Right kidney (tissue), 1 donor: ENCODE measurements around the gene ABHD15.
A peak's percentile ranks its signal among the peaks of the same experiment; 100 is the strongest.
"Not testable (repeated sequence)": the region's sequence is repeated elsewhere in the genome, so short reads cannot be mapped to it uniquely, and the experiment has no call there.

ENCODE experiments used
- DNase-seq: peaks from one replicate; pipeline ENCODE4 v3.0.0-alpha.2; 2016

ABHD15 gene

GRCh38 chr17:29571486-29571882, 4.6 kb upstream of the ABHD15 start:
- DNase-seq = no peak

GRCh38 chr17:29570521-29570920, 3.7 kb upstream of the ABHD15 start:
- no peak for DNase-seq

- DNase-seq = no peak
Measured at GRCh38 chr17:29569245-29569950, 2.6 kb upstream of the ABHD15 start.

GRCh38 chr17:29568331-29569244, 1.8 kb upstream of the ABHD15 start, which contains the start of gene TP53I13:
TP53I13 (plus strand) TSS chr17:29568701; CDS start chr17:29568759, 58 bp downstream.
- DNase-seq = peak; percentile 94

- DNase-seq = peak; percentile 91
Measured at GRCh38 chr17:29567554-29568330, 905 bp upstream of the ABHD15 start.

GRCh38 chr17:29567304-29567553, 392 bp upstream of the ABHD15 start:
- peak; percentile 70 for DNase-seq

- no peak for DNase-seq
Measured at GRCh38 chr17:29565643-29566472, 979 bp downstream of the ABHD15 start.

GRCh38 chr17:29563816-29564215, 3.0 kb downstream of the ABHD15 start:
- DNase-seq = no peak

- no peak for DNase-seq
Measured at GRCh38 chr17:29562615-29563014, 4.2 kb downstream of the ABHD15 start.

GRCh38 chr17:29561554-29562517, 5.0 kb downstream of the ABHD15 start:
- DNase-seq = no peak

GRCh38 chr17:29560316-29560715, 6.5 kb downstream of the ABHD15 start:
- no peak for DNase-seq

- DNase-seq = no peak
Measured at GRCh38 chr17:29559640-29560039, 7.2 kb downstream of the ABHD15 start.

GRCh38 chr17:29558139-29558538, 8.7 kb downstream of the ABHD15 start:
- DNase-seq = not testable (repeated sequence)

- no peak for DNase-seq
Measured at GRCh38 chr17:29557739-29558116, 9.1 kb downstream of the ABHD15 start.

- DNase-seq = no peak
Measured at GRCh38 chr17:29557085-29557738, 9.6 kb downstream of the ABHD15 start.

GRCh38 chr17:29555840-29556239, 11.0 kb downstream of the ABHD15 start:
- no peak for DNase-seq

GRCh38 chr17:29549177-29549923, 17.5 kb downstream of the ABHD15 start:
- DNase-seq = no peak

- no peak for DNase-seq
Measured at GRCh38 chr17:29546830-29547229, 20.0 kb downstream of the ABHD15 start.

- DNase-seq = no peak
Measured at GRCh38 chr17:29546085-29546484, 20.8 kb downstream of the ABHD15 start.

GRCh38 chr17:29544066-29544465, 22.8 kb downstream of the ABHD15 start:
- DNase-seq = no peak
